NB4 (cell line): ENCODE data around the gene ALDOA.
A peak's percentile ranks its signal among the peaks of the same experiment; 100 is the strongest.

Experiments
- DNase-seq: peaks from one replicate; pipeline ENCODE4 v3.0.0; 2010; ENCODE audit warnings: low read depth
- H3K4me3 ChIP-seq: one replicate; pipeline ENCODE4 v1.5.1; 2011; ENCODE audit warnings: mild to moderate bottlenecking, low read depth, low read length, moderate library complexity
- CTCF ChIP-seq: IDR thresholded peaks from one replicate; pipeline ENCODE4 v1.5.1; 2012; ENCODE audit warnings: low read depth, low read length
- MAX ChIP-seq: IDR thresholded peaks from 2 replicates; pipeline ENCODE4 v1.6.1; 2011; ENCODE audit warnings: low read depth, low read length
- MYC ChIP-seq: IDR thresholded peaks from 2 replicates; pipeline ENCODE4 v1.6.1; 2011; ENCODE audit warnings: low read depth, low read length
- POLR2A ChIP-seq: IDR thresholded peaks from 2 replicates; pipeline ENCODE4 v1.6.1; 2011; ENCODE audit warnings: mild to moderate bottlenecking; ENCODE audit not compliant: insufficient read length; ENCODE audit errors: extremely low read depth

The ALDOA gene

GRCh38 chr16:30027588-30028437, 37.7 kb upstream of the ALDOA start:
- DNase-seq, result no peak
- H3K4me3 ChIP-seq, result no peak overlapping the region
- no peak for TF ChIP-seq POLR2A
- TF ChIP-seq MAX, result no peak
- TF ChIP-seq MYC, result no peak
- TF ChIP-seq CTCF, result no peak

- TF ChIP-seq MAX (no peak), POLR2A (no peak), CTCF (no peak), MYC (no peak)
- DNase-seq, result peak; percentile 64
- H3K4me3 ChIP-seq, result no peak overlapping the region
Measured at GRCh38 chr16:30028438-30029076, 37.0 kb upstream of the ALDOA start.

- H3K4me3 ChIP-seq, result no peak overlapping the region
- no peak for TF ChIP-seq POLR2A
- no peak for TF ChIP-seq CTCF
- TF ChIP-seq MAX, result no peak
- no peak for TF ChIP-seq MYC
- no peak for DNase-seq
Measured at GRCh38 chr16:30030011-30030685, 35.4 kb upstream of the ALDOA start.

- no peak for DNase-seq
- no peak within 1 kb of the TSS for H3K4me3 ChIP-seq
- TF ChIP-seq MAX (no peak), POLR2A (no peak)
Measured at GRCh38 chr16:30030841-30031413, 34.6 kb upstream of the ALDOA start, which contains the start of gene TLCD3B. TSS of gene TLCD3B (minus strand) at chr16:30031271. CDS start at chr16:30030527, 744 bp downstream.

- DNase-seq, result no peak
- no peak for TF ChIP-seq CTCF
- no peak for TF ChIP-seq MYC
- TF ChIP-seq POLR2A, result no peak
- no peak overlapping the region for H3K4me3 ChIP-seq
Measured at GRCh38 chr16:30031477-30031918, 34.1 kb upstream of the ALDOA start.
